Peyer's patch (tissue), 4 donors: ENCODE measurements around the gene BSG. TPM values are rescaled to one million over a fixed set of nuclear protein-coding genes. Genes with fewer than 3 reads are reported as not detected.
"Not testable (repeated sequence)": the region's sequence is repeated elsewhere in the genome, so short reads cannot be mapped to it uniquely, and the experiment has no call there.

Experiments
- DNase-seq, 3 donors: peaks; one replicate each; pipeline ENCODE4 v3.0.0-alpha.2; 2017 to 2019
- H3K27ac ChIP-seq, 4 donors: fragments of 200-600 bp; sonication (generic); one replicate each; pipeline ENCODE4 v1.5.1; 2016 to 2019
- H3K27me3 ChIP-seq, 2 donors: fragments of 200-600 bp; sonication (generic); one replicate each; pipeline ENCODE4 v1.5.1; 2019
- H3K36me3 ChIP-seq, 3 donors: fragments of 200-600 bp; sonication (generic); one replicate each; pipeline ENCODE4 v1.5.1; 2016 to 2019
- H3K4me1 ChIP-seq, 4 donors: fragments of 200-600 bp; sonication (generic); one replicate each; pipeline ENCODE4 v1.5.1; 2016 to 2019
- H3K4me3 ChIP-seq, 4 donors: fragments of 200-600 bp; sonication (generic); 1 replicate in 3 of 4; 2 replicates in 1 of 4; pipeline ENCODE4 v1.5.1; 2016 to 2019; ENCODE audit warnings: mild to moderate bottlenecking in 1 of 4
- H3K9me3 ChIP-seq, 4 donors: fragments of 200-600 bp; sonication (generic); one replicate each; pipeline ENCODE4 v1.5.1; 2016 to 2019; ENCODE audit warnings: mild to moderate bottlenecking in 1 of 4
- POLR2A ChIP-seq, 2 donors: fragments of 450-650 bp; IDR thresholded peaks; one replicate each; pipeline ENCODE4 v1.5.1; 2017; ENCODE audit warnings: antibody characterized with exemption in 2 of 2, mild to moderate bottlenecking in 2 of 2, moderate library complexity in 2 of 2
- total RNA-seq, 4 donors: library from RNA; depleted of rRNA; stranded (reverse); fragments of >200 nt; gene quantifications; one replicate each; pipeline ENCODE4 v1.1.0, GENCODE V29; 2016
- TF ChIP-seq, protein P1 (sequence below), 6 experiments: fragments of 450-650 bp in 4 of 6; fragments of 200-600 bp in 2 of 6; sonication (generic) in 1 of 6; IDR thresholded peaks; one replicate each; pipeline ENCODE4 v1.5.1; 2017 to 2019; ENCODE audit warnings: antibody characterized with exemption in 6 of 6, mild to moderate bottlenecking in 3 of 6, moderate library complexity in 1 of 6

BSG gene
- total RNA-seq, 4 donors from 2014 or later: 149 to 501 (median 469) TPM

DNA sequence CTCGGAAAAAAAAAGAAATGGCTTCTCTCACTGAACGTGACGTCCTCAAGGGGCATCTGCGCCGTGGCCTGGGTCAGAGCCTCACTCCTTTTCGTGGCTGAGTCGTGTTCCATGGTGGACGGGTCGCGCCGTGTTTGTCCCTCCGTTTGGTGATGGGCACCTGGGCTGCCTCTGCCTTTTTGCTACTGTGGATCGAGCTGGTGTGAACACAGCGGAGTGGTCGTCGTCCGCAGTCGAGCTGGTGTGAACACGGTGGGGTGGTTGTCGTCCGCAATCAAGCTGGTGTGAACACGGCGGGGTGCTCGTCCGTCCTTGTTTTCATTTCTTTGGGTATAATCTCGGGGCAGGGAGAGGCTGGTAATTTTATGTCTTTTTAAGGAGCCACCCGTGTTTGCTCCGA, 28.9 kb downstream of the BSG start:
- H3K4me3 ChIP-seq: no peak overlapping the region
- peaks cover 0 to 3% (median 0%) of the 10 kb centered on the region in 4 donors for H3K9me3 ChIP-seq
- H3K4me1 ChIP-seq: no peaks in the 10 kb centered on the region
- no peaks in the 10 kb centered on the region for H3K36me3 ChIP-seq
- H3K27me3 ChIP-seq: no peaks in the 10 kb centered on the region
- DNase-seq: no peak
- TF ChIP-seq, protein P1, sequence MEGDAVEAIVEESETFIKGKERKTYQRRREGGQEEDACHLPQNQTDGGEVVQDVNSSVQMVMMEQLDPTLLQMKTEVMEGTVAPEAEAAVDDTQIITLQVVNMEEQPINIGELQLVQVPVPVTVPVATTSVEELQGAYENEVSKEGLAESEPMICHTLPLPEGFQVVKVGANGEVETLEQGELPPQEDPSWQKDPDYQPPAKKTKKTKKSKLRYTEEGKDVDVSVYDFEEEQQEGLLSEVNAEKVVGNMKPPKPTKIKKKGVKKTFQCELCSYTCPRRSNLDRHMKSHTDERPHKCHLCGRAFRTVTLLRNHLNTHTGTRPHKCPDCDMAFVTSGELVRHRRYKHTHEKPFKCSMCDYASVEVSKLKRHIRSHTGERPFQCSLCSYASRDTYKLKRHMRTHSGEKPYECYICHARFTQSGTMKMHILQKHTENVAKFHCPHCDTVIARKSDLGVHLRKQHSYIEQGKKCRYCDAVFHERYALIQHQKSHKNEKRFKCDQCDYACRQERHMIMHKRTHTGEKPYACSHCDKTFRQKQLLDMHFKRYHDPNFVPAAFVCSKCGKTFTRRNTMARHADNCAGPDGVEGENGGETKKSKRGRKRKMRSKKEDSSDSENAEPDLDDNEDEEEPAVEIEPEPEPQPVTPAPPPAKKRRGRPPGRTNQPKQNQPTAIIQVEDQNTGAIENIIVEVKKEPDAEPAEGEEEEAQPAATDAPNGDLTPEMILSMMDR (IDR thresholded peaks at IDR 0.05): no peak
- TF ChIP-seq POLR2A (IDR thresholded peaks at IDR 0.05): no peak
- H3K27ac ChIP-seq: no peak overlapping the region

DNA sequence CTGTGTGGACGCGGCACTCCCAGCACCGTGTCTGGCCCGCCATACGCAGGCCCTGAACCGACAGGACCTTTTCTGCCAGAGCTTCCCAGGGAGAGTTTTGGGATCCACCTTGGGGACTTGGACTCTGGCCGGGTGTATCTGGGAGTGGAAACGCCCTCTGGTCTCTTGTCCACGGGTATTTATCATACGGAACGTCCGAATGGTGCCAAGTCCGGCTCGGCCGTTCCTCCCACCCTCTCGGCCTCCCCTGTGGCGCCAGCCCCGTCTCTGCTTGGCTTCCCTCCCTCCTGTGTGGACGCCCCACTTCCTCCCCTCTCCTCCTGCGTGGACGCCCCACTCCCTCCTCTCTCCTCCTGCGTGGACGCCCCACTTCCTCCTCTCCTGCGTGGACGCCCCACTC, 29.4 kb downstream of the BSG start:
- TF ChIP-seq, protein P1 (IDR thresholded peaks at IDR 0.05): no peak
- no peak for TF ChIP-seq POLR2A (IDR thresholded peaks at IDR 0.05)
- no peak for DNase-seq
- no peak overlapping the region for H3K4me3 ChIP-seq
- peaks cover 0 to 3% (median 0%) of the 10 kb centered on the region in 4 donors for H3K9me3 ChIP-seq
- no peaks in the 10 kb centered on the region for H3K4me1 ChIP-seq
- no peaks in the 10 kb centered on the region for H3K36me3 ChIP-seq
- no peak overlapping the region for H3K27ac ChIP-seq
- H3K27me3 ChIP-seq: no peaks in the 10 kb centered on the region

DNA sequence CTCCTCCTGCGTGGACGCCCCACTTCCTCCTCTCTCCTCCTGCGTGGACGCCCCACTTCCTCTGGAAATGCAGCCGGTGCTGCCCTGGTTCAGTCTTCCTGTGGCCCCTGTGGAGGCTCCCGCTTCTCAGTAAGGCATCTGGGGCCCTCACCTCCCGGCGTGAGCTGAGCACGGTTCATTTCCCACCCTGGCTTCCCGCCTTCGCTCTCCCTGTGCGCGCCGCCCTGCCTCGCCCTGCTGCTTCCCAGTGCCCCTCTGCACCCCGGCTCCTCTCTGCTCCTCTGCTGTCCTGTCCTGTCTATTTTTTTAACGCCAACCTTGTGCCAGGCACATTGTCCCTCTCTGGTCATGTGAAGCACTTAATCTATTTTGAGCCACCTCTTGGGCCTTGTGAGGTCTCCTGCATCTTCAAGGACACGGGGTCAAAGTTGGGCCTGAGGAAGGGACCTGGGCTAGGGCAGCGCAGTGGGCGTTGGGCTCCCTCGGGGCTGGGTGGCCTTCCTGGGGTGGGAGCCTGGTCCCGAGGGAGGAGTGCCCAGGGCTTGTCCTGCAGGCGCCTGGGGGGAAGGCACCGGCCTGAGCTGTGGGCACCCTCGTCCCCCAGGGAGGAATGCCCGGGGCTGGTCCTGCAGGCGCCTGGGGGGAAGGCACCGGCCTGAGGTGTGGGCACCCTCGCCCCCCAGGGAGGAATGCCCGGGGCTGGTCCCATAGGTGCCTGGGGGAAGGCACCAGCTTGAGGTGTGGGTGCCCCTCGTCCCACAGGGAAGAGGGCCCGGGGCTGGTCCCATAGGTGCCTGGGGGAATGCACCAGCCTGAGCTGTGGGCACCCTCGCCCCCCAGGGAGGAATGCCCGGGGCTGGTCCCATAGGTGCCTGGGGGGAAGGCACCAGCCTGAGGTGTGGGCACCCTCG, 30.2 kb downstream of the BSG start:
- Histone ChIP-seq H3K4me1 (no peaks in the 10 kb centered on the region), H3K9me3 (no peaks in the 10 kb centered on the region), H3K4me3 (no peak overlapping the region), H3K27ac (no peak overlapping the region), H3K36me3 (no peaks in the 10 kb centered on the region), H3K27me3 (no peaks in the 10 kb centered on the region)
- TF ChIP-seq, protein P1 (IDR thresholded peaks at IDR 0.05): no peak
- no peak for TF ChIP-seq POLR2A (IDR thresholded peaks at IDR 0.05)
- no peak for DNase-seq

DNA sequence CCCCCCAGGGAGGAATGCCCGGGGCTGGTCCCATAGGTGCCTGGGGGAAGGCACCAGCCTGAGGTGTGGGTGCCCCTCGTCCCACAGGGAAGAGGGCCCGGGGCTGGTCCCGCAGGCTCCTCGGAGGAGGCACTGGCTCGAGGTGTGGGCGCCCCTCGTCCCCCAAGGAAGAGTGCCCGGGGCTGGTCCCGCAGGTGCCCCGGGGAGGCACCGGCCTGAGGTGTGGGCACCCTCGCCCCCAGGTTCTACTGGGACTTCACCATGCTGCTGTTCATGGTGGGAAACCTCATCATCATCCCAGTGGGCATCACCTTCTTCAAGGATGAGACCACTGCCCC, 30.9 kb downstream of the BSG start:
- DNase-seq, H3K4me3 ChIP-seq, H3K36me3 ChIP-seq, H3K27me3 ChIP-seq, H3K27ac ChIP-seq, H3K9me3 ChIP-seq, H3K4me1 ChIP-seq: not testable (repeated sequence)

DNA sequence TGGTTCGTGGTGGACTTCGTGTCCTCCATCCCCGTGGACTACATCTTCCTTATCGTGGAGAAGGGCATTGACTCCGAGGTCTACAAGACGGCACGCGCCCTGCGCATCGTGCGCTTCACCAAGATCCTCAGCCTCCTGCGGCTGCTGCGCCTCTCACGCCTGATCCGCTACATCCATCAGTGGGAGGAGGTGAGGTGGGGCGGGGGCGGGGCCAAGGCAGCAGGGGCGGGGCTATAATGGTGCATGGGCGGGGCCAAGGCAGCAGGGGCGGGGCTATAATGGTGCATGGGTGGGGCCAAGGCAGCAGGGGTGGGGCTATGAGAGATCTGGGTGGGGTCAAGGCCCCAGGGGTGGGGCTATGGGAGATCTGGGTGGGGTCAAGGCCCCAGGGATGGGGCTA, 31.4 kb downstream of the BSG start:
- DNase-seq, H3K4me3 ChIP-seq, H3K36me3 ChIP-seq, H3K27me3 ChIP-seq, H3K27ac ChIP-seq, H3K4me1 ChIP-seq, H3K9me3 ChIP-seq: not testable (repeated sequence)

DNA sequence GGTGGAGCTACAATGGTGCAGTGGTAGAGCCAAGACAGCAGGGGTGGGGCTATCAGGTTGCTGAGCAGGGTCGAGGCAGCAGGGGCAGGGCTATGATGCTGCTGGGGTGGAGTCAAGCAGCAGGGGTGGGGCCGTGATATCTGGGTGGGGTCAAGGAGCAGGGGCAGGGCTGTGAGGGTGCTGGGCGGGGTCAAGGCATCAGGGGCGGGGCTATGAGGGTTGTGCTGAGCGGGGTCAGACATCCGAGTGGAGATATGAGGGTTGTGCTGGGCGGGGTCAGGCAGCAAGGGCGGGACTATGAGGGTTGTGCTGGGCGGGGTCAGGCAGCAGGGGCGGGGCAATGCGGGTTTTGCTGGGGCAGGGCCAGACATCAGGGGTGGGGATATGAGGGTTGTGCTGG, 32.0 kb downstream of the BSG start:
- peaks cover 0 to 5% (median 0%) of the 10 kb centered on the region in 4 donors for H3K4me1 ChIP-seq
- H3K9me3 ChIP-seq: no peaks in the 10 kb centered on the region
- H3K27me3 ChIP-seq: no peaks in the 10 kb centered on the region
- TF ChIP-seq, protein P1 (IDR thresholded peaks at IDR 0.05): no peak
- TF ChIP-seq POLR2A (IDR thresholded peaks at IDR 0.05): no peak
- no peaks in the 10 kb centered on the region for H3K36me3 ChIP-seq
- no peak for DNase-seq
- H3K4me3 ChIP-seq: no peak overlapping the region
- H3K27ac ChIP-seq: no peak overlapping the region

DNA sequence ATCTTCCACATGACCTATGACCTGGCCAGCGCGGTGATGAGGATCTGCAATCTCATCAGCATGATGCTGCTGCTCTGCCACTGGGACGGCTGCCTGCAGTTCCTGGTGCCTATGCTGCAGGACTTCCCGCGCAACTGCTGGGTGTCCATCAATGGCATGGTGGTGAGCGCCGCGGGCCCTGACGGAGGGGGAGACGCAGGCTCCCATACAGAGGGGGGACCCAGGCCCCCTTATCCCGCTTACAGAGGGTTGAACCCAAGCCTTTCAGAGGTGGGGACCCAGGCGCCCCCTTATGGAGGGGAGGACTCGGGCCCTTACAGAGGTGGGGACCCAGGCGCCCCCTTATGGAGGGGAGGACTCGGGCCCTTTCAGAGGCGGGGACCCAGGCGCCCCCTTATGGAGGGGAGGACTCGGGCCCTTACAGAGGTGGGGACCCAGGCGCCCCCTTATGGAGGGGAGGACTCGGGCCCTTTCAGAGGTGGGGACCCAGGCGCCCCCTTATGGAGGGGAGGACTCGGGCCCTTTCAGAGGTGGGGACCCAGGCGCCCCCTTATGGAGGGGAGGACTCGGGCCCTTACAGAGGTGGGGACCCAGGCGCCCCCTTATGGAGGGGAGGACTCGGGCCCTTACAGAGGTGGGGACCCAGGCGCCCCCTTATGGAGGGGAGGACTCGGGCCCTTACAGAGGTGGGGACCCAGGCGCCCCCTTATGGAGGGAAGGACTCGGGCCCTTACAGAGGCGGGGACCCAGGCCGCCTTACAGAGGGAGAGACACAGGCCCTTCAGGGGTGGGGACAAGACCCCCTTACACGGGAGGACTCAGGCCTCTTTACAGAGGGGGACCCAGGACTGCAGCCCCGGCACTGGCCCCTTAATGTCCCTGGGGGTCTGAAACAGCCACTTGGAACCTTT, 32.9 kb downstream of the BSG start:
- H3K27ac ChIP-seq, H3K27me3 ChIP-seq, H3K9me3 ChIP-seq, H3K4me1 ChIP-seq, DNase-seq, H3K36me3 ChIP-seq, H3K4me3 ChIP-seq: not testable (repeated sequence)
